Stimulated activated CD8-positive, alpha-beta memory T cell treated with anti-CD3 and anti-CD28 coated beads, Interleukin-15, amount 100 ng/mL, for 1 hour (primary cell): ENCODE measurements around the gene DCDC2B.
"Not testable (repeated sequence)": the region's sequence is repeated elsewhere in the genome, so short reads cannot be mapped to it uniquely, and the experiment has no call there.

Experiments
- DNase-seq: peaks from one replicate; pipeline ENCODE4 v3.0.0-alpha.2; 2020; ENCODE audit warnings: low read depth

The DCDC2B gene

GRCh38 chr1:32256473-32257226 is 47.8 kb downstream of the DCDC2B start:
- DNase-seq: no peak

- DNase-seq: no peak
Measured at GRCh38 chr1:32257227-32257508, 48.3 kb downstream of the DCDC2B start.

GRCh38 chr1:32263236-32263593 is 54.3 kb downstream of the DCDC2B start:
- not testable (repeated sequence) for DNase-seq

- no peak for DNase-seq
Measured at GRCh38 chr1:32263744-32264143, 54.9 kb downstream of the DCDC2B start.
